Neutrophil (primary cell): ENCODE results near the gene FRK.
"Not testable (repeated sequence)": the region's sequence is repeated elsewhere in the genome, so short reads cannot be mapped to it uniquely, and the experiment has no call there.

Experiments used
- H3K27ac ChIP-seq: fragments of 200-600 bp; sonication (generic); 2 replicates; pipeline ENCODE4 v1.5.1; 2016; ENCODE audit warnings: mild to moderate bottlenecking, moderate library complexity
- H3K27me3 ChIP-seq: fragments of 200-600 bp; sonication (generic); 2 replicates; pipeline ENCODE4 v1.6.0; 2016; ENCODE audit warnings: mild to moderate bottlenecking
- H3K36me3 ChIP-seq: fragments of 200-600 bp; sonication (generic); 2 replicates; pipeline ENCODE4 v1.5.1; 2017
- H3K4me1 ChIP-seq, 2 experiments: fragments of 200-600 bp in 1 of 2; sonication (generic) in 1 of 2; 1 replicate in 1 of 2; 2 replicates in 1 of 2; pipeline versions ENCODE4 v1.5.1 to v1.6.1; 2013 to 2016; ENCODE audit warnings: low read depth in 1 of 2, low read length in 1 of 2, mild to moderate bottlenecking in 1 of 2, moderate library complexity in 1 of 2; ENCODE audit not compliant: control insufficient read depth in 1 of 2, insufficient read depth in 1 of 2
- H3K4me3 ChIP-seq, 2 experiments: fragments of 200-600 bp in 1 of 2; sonication (generic) in 1 of 2; 1 replicate in 1 of 2; 2 replicates in 1 of 2; pipeline ENCODE4 v1.5.1; 2013 to 2016; ENCODE audit warnings: low read depth in 1 of 2, low read length in 1 of 2, mild to moderate bottlenecking in 1 of 2, moderate library complexity in 1 of 2
- H3K9me3 ChIP-seq: fragments of 200-600 bp; sonication (generic); 2 replicates; pipeline ENCODE4 v1.5.1; 2016
- TF ChIP-seq, protein P1 (sequence below): fragments of 200-600 bp; sonication (generic); IDR thresholded peaks from 2 replicates; pipeline ENCODE4 v1.5.1; 2016; ENCODE audit warnings: antibody characterized with exemption

The FRK gene

DNA sequence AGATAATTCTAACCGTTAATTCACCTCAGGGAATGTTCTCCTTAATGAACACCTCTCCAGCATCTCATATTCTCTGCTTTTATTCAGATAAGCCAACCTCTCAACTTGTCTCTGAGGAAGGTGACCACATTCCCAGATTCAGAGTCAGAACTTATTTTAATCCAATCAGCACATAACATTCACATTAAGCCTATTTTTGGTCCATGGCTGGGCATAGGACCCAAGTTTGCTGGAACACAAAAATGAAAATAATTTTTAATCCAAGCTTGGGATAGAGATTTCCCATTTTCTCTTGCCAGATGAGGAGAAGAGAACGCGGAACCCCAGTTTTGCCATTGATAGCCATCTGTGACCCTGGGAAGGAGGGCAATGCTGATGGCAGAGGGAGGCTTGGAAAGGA, 126.5 kb downstream of the FRK start:
- Histone ChIP-seq H3K4me3 (no peak overlapping the region), H3K27me3 (no peaks in the 10 kb centered on the region), H3K9me3 (no peaks in the 10 kb centered on the region), H3K27ac (no peak overlapping the region), H3K4me1 (no peaks in the 10 kb centered on the region), H3K36me3 (no peaks in the 10 kb centered on the region)
- TF ChIP-seq, protein P1, sequence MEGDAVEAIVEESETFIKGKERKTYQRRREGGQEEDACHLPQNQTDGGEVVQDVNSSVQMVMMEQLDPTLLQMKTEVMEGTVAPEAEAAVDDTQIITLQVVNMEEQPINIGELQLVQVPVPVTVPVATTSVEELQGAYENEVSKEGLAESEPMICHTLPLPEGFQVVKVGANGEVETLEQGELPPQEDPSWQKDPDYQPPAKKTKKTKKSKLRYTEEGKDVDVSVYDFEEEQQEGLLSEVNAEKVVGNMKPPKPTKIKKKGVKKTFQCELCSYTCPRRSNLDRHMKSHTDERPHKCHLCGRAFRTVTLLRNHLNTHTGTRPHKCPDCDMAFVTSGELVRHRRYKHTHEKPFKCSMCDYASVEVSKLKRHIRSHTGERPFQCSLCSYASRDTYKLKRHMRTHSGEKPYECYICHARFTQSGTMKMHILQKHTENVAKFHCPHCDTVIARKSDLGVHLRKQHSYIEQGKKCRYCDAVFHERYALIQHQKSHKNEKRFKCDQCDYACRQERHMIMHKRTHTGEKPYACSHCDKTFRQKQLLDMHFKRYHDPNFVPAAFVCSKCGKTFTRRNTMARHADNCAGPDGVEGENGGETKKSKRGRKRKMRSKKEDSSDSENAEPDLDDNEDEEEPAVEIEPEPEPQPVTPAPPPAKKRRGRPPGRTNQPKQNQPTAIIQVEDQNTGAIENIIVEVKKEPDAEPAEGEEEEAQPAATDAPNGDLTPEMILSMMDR, result no peak

DNA sequence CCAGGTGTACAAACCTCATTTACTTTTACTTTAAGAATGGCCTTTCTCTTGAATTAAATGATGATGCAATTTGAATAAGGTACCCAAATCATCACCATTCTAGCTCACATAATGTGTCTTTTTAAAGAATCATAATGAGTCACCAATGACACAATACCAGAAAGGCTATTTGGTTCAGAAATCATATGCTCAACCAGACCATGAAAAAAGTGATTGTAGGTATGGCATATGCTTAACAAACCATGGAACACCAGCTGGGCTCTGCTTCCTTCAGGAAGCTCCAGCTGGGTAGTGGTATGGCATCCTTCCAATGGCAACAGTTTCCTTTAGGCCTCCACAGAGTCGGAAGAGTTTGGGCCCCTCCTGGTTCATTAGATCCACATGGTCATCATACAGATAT, 128.2 kb downstream of the FRK start:
- no peak overlapping the region for H3K4me3 ChIP-seq
- TF ChIP-seq, protein P1, result no peak

DNA sequence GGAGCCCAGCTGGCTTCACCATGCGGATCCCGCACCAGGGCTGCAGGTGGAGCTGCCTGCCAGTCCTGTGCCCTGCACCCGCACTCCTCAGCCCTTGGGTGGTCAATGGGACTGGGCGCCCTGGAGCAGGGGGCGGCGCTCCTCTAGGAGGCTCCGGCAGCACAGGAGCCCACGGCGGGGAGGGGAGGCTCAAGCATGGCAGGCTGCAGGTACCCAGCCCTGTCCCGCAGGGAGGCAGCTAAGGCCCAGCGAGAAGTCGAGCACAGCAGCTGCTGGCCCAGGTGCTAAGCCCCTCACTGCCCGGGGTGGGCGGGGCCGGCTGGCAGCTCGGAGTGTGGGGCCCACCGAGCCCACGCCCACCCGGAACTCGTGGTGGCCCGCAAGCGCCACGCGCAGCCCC, 132.7 kb downstream of the FRK start:
- H3K9me3 ChIP-seq, H3K27ac ChIP-seq, H3K4me1 ChIP-seq, H3K36me3 ChIP-seq, H3K27me3 ChIP-seq, H3K4me3 ChIP-seq: not testable (repeated sequence)

More for the DNA sequence above, 128.2 kb downstream of the FRK start:
- H3K27me3 ChIP-seq, result no peaks in the 10 kb centered on the region
- no peaks in the 10 kb centered on the region for H3K36me3 ChIP-seq
- H3K9me3 ChIP-seq, result no peaks in the 10 kb centered on the region
- no peak overlapping the region for H3K27ac ChIP-seq
- H3K4me1 ChIP-seq, result no peaks in the 10 kb centered on the region

DNA sequence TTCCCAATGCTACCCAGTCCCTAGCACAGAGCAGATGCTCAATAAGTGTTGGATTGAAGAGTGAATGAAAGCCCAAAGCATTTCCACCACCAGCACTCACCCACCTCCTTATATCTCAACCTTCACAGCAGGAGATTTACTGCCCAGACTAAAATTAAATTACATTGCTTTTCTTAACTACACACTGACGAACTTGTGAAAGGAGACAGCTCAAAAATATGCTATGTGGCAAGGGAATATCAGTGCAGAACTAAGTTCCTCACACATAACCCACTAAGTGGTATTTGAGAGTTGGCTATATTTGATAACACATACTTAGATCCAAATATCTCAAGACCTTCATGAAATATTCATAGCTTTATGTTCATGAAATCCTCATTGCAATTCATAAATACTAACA, 137.7 kb downstream of the FRK start:
- H3K4me3 ChIP-seq, result no peak overlapping the region
- H3K27ac ChIP-seq, result no peak overlapping the region
- no peaks in the 10 kb centered on the region for H3K36me3 ChIP-seq
- H3K9me3 ChIP-seq, result no peaks in the 10 kb centered on the region
- no peaks in the 10 kb centered on the region for H3K4me1 ChIP-seq
- no peaks in the 10 kb centered on the region for H3K27me3 ChIP-seq
- TF ChIP-seq, protein P1, result no peak

DNA sequence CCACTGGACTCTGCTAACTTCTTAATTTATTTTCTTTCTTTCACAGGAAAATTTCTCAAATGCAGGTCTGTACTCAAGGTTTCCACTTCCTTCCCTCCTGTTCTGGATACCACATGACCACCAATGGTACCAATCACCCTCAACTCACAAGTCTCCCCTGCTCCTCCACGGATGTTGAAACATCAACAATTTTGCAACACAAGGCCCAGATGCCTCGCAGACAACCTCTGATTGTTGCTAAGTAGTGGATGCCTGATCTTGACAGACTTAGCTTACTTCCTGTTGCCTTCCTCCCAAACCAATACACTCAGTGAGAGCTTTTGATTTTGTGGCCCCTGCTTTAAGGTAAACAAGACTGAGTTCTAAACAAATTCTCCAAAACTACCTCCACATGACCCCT, 146.6 kb downstream of the FRK start:
- Histone ChIP-seq H3K27ac (no peak overlapping the region), H3K4me1 (no peaks in the 10 kb centered on the region), H3K9me3 (no peaks in the 10 kb centered on the region), H3K36me3 (no peaks in the 10 kb centered on the region), H3K27me3 (no peaks in the 10 kb centered on the region), H3K4me3 (no peak overlapping the region)
- TF ChIP-seq, protein P1, result no peak

DNA sequence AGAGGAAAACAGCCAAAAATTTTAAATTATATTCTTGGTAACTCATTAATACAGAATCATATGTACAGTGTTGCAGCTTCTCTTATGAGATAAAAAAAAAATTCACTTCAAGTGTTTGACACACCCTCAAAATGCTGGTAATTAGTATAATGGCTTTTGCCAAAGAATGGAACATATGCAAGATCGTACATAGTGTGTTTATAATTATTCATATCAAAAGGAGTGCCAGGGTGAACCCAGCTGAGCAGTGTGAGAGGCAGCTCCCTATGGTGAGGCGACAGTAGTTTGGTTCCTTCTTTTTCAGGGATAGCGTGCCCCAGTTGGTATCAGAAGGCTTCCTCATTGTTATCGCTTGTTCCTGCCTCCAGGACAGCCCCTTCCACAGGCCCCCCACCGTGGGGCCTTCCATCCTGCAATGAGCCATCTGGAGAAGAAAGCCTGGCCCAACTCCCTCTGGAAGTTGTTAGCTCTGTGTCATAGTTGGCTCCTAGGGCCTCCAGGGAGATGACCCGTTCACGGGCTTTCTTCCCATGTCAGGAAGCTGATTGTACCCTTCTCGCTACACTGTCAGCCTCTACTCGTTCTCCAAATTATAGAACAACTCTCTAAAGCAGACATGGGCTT, 150.7 kb downstream of the FRK start:
- TF ChIP-seq, protein P1, result no peak
- no peaks in the 10 kb centered on the region for H3K27me3 ChIP-seq
- no peak overlapping the region for H3K4me3 ChIP-seq
- no peaks in the 10 kb centered on the region for H3K4me1 ChIP-seq
- no peaks in the 10 kb centered on the region for H3K36me3 ChIP-seq
- H3K9me3 ChIP-seq, result no peaks in the 10 kb centered on the region
- no peak overlapping the region for H3K27ac ChIP-seq
